Activated CD4-positive, alpha-beta T cell treated with anti-CD3 and anti-CD28 coated beads, Interleukin-2, Interleukin-4, amounts not matched to agents 100 ng/mL and 50 ng/mL, durations not matched to agents 16 hours and 8 hours (primary cell): ENCODE measurements around the gene FSHR.

Source experiments
- DNase-seq: peaks from one replicate; pipeline ENCODE4 v3.0.0-alpha.2; 2020; ENCODE audit warnings: low spot score

Gene FSHR

GRCh38 chr2:49032126-49032525 lies 122.2 kb downstream of the FSHR start:
- DNase-seq, result no peak

- no peak for DNase-seq
These were observed 124.9 kb downstream of the FSHR start for GRCh38 chr2:49029406-49029805.

GRCh38 chr2:49028101-49028500 lies 126.2 kb downstream of the FSHR start:
- no peak for DNase-seq

- DNase-seq, result no peak
These were observed 127.6 kb downstream of the FSHR start for GRCh38 chr2:49026706-49027105.

GRCh38 chr2:49021271-49021670 lies 133.0 kb downstream of the FSHR start:
- DNase-seq, result no peak

- DNase-seq, result no peak
These were observed 149.1 kb downstream of the FSHR start for GRCh38 chr2:49005261-49005660.

GRCh38 chr2:49004036-49004626 lies 150.2 kb downstream of the FSHR start:
- no peak for DNase-seq

GRCh38 chr2:49003201-49003600 lies 151.1 kb downstream of the FSHR start:
- DNase-seq, result no peak

GRCh38 chr2:49002750-49003149 lies 151.6 kb downstream of the FSHR start:
- no peak for DNase-seq

- no peak for DNase-seq
These were observed 153.6 kb downstream of the FSHR start for GRCh38 chr2:49000695-49001094.

GRCh38 chr2:48998449-48998848 lies 155.9 kb downstream of the FSHR start:
- no peak for DNase-seq

- no peak for DNase-seq
These were observed 160.7 kb downstream of the FSHR start for GRCh38 chr2:48993576-48993975.

GRCh38 chr2:48991415-48992131 lies 162.7 kb downstream of the FSHR start:
- no peak for DNase-seq

- no peak for DNase-seq
These were observed 169.4 kb downstream of the FSHR start for GRCh38 chr2:48984922-48985321.

GRCh38 chr2:48983551-48983950 lies 170.8 kb downstream of the FSHR start:
- DNase-seq, result no peak

- no peak for DNase-seq
These were observed 171.4 kb downstream of the FSHR start for GRCh38 chr2:48982887-48983435.

- no peak for DNase-seq
These were observed 173.5 kb downstream of the FSHR start for GRCh38 chr2:48980846-48981245.

GRCh38 chr2:48979691-48980090 lies 174.6 kb downstream of the FSHR start:
- no peak for DNase-seq

GRCh38 chr2:48978131-48978530 lies 176.2 kb downstream of the FSHR start:
- DNase-seq, result no peak

- no peak for DNase-seq
These were observed 182.5 kb downstream of the FSHR start for GRCh38 chr2:48971801-48972200.

GRCh38 chr2:48968011-48968410 lies 186.3 kb downstream of the FSHR start:
- DNase-seq, result no peak

GRCh38 chr2:48965204-48965603 lies 189.1 kb downstream of the FSHR start:
- DNase-seq, result no peak

- DNase-seq, result no peak
These were observed 193.3 kb downstream of the FSHR start for GRCh38 chr2:48961009-48961408.

GRCh38 chr2:48954935-48955334 lies 199.4 kb downstream of the FSHR start:
- no peak for DNase-seq
